Neural progenitor cell (in vitro differentiated cells): ENCODE measurements around the gene PRKCI. TPM values are rescaled to one million over a fixed set of nuclear protein-coding genes. Genes with fewer than 3 reads are reported as not detected.
"Not testable (repeated sequence)": the region's sequence is repeated elsewhere in the genome, so short reads cannot be mapped to it uniquely, and the experiment has no call there.

Experiments used
- DNase-seq: peaks from one replicate; pipeline ENCODE4 v3.0.0-alpha.2; 2016; ENCODE audit warnings: low spot score
- H2AFZ ChIP-seq: fragments of 200-600 bp; sonication (generic); replicated peaks from 2 replicates; pipeline ENCODE4 v1.6.1; 2016; ENCODE audit warnings: antibody characterized with exemption
- H3F3A ChIP-seq: fragments of 200-600 bp; sonication (generic); 2 replicates; pipeline ENCODE4 v1.6.1; 2016; ENCODE audit warnings: antibody characterized with exemption, low read depth
- H3K27ac ChIP-seq: fragments of 200-600 bp; sonication (generic); 2 replicates; pipeline ENCODE4 v1.5.1; 2016; ENCODE audit warnings: mild to moderate bottlenecking
- H3K27me3 ChIP-seq: fragments of 200-600 bp; sonication (generic); 2 replicates; pipeline ENCODE4 v1.6.1; 2016; ENCODE audit warnings: mild to moderate bottlenecking, moderate library complexity
- H3K36me3 ChIP-seq: fragments of 200-600 bp; sonication (generic); 2 replicates; pipeline ENCODE4 v1.5.1; 2016
- H3K4me1 ChIP-seq: fragments of 200-600 bp; sonication (generic); 2 replicates; pipeline ENCODE4 v1.6.1; 2016; ENCODE audit warnings: mixed run types
- H3K4me2 ChIP-seq: fragments of 200-600 bp; sonication (generic); 2 replicates; pipeline ENCODE4 v1.6.1; 2016
- H3K4me3 ChIP-seq: fragments of 200-600 bp; sonication (generic); 2 replicates; pipeline ENCODE4 v1.5.1; 2016
- H3K79me2 ChIP-seq: fragments of 200-600 bp; sonication (generic); 2 replicates; pipeline ENCODE4 v1.6.1; 2016; ENCODE audit warnings: low read depth
- H3K9ac ChIP-seq: fragments of 200-600 bp; sonication (generic); 2 replicates; pipeline ENCODE4 v1.6.1; 2016
- H3K9me3 ChIP-seq: fragments of 200-600 bp; sonication (generic); 2 replicates; pipeline ENCODE4 v1.5.1; 2016; ENCODE audit warnings: low read depth
- H4K20me1 ChIP-seq: fragments of 200-600 bp; sonication (generic); 2 replicates; pipeline ENCODE4 v1.6.1; 2016; ENCODE audit warnings: low read depth
- H3K27ac Mint-ChIP-seq: 3 replicates; pipeline ENCODE4 v1.8.0; 2021; ENCODE audit warnings: mixed read lengths
- H3K27me3 Mint-ChIP-seq: 2 replicates; pipeline ENCODE4 v1.8.0; 2022; ENCODE audit warnings: low read depth, mild to moderate bottlenecking, inconsistent platforms, moderate library complexity, mixed read lengths; ENCODE audit not compliant: insufficient read depth
- H3K36me3 Mint-ChIP-seq: 3 replicates; pipeline ENCODE4 v1.8.0; 2021; ENCODE audit warnings: mixed read lengths
- H3K4me1 Mint-ChIP-seq: 3 replicates; pipeline ENCODE4 v1.8.0; 2021; ENCODE audit warnings: mixed read lengths
- H3K4me3 Mint-ChIP-seq: 3 replicates; pipeline ENCODE4 v1.8.0; 2021; ENCODE audit warnings: mild to moderate bottlenecking, moderate library complexity, mixed read lengths
- H3K9me3 Mint-ChIP-seq: 3 replicates; pipeline ENCODE4 v1.8.0; 2020; ENCODE audit warnings: mixed read lengths
- CTCF ChIP-seq: fragments of 200-600 bp; sonication (generic); IDR thresholded peaks from 2 replicates; pipeline ENCODE4 v1.5.1; 2017; ENCODE audit warnings: antibody characterized with exemption, mild to moderate bottlenecking
- EZH2 ChIP-seq: fragments of 200-600 bp; sonication (generic); IDR thresholded peaks from 2 replicates; pipeline ENCODE4 v1.6.1; 2017; ENCODE audit warnings: antibody characterized with exemption, mild to moderate bottlenecking, moderate library complexity
- EZH2phosphoT487 ChIP-seq: fragments of 200-600 bp; sonication (generic); IDR thresholded peaks from 2 replicates; pipeline ENCODE4 v1.6.1; 2017; ENCODE audit warnings: antibody characterized with exemption
- total RNA-seq: library from RNA; depleted of rRNA; stranded (reverse); fragments of >200 nt; gene quantifications from 2 replicates; pipeline ENCODE4 v1.2.3, GENCODE V29; 2015; ENCODE audit warnings: low replicate concordance

The PRKCI gene
- total RNA-seq, 1 donor from 2014 or later = 87.8 TPM

DNA sequence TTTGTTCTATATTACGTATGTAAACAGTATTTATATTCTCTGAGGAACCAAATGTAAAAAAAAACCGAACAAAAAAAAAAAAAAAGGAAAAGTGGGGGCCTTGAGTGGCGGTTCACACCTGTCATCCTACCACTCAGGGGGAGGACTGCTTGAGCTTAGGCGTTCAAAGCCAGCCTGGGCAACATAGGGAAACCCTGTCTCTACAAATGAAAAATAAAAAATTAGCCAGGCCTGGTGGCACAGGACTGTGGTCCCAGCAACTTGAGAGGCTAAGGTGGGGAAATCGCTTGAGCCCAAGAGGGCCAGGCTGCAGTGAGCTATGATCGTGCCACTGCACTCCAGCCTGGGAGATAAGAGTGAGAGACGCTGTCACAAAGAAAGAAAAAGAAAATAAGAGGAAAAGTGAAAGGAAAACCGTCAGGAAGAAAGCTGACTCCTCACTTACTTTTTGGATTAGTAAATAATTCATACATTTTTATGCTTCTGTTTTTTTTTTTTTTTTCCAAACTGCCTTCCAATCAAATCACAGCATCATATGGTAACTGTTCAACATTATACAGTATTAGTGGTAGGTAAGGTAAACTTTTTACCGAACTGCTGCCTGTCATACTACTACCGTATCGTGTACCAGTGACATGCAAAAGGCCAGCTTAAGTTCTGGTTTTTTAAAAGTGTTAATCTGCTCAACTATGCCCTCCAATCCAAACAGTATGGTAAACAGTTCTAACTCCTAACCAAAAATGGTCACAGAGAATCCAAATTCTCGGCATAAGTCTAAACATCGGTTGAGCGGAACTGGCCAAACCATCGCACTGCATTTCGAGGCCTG, 41.9 kb upstream of the PRKCI start:
- H3K27ac ChIP-seq = no peak overlapping the region

GRCh38 chr3:170180908-170181885, 41.0 kb upstream of the PRKCI start, which contains the start of gene PHC3:
TSS of gene PHC3 (minus strand) at chr3:170181733. CDS start at chr3:170181715, 18 bp downstream.
- Histone ChIP-seq H3K4me3 (peak within 1 kb of the TSS; percentile 70), H3K4me2 (peak within 1 kb of the TSS; percentile 87), H3F3A (no peaks in the 10 kb centered on the region), H2AFZ (peak within 1 kb of the TSS; percentile 77), H3K36me3 (peaks cover 4% of the 10 kb centered on the region), H3K9ac (peak within 1 kb of the TSS; percentile 83), H3K4me1 (peaks cover 24% of the 10 kb centered on the region), H3K79me2 (peaks cover 47% of the 10 kb centered on the region), H3K9me3 (no peaks in the 10 kb centered on the region), H3K27me3 (no peaks in the 10 kb centered on the region), H4K20me1 (peaks cover 6% of the 10 kb centered on the region), H3K27ac (peak within 1 kb of the TSS; percentile 31)
- Mint-ChIP-seq H3K27me3 (peaks cover 8% of the 10 kb centered on the region), H3K27ac (peak within 1 kb of the TSS; percentile 95), H3K36me3 (peaks cover 17% of the 10 kb centered on the region), H3K9me3 (no peaks in the 10 kb centered on the region), H3K4me3 (peak within 1 kb of the TSS; percentile 99), H3K4me1 (peaks cover 22% of the 10 kb centered on the region)
- peak; percentile 96 for DNase-seq
- TF ChIP-seq EZH2phosphoT487 (no peak), CTCF (no peak), EZH2 (no peak)

More for the DNA sequence above, 41.9 kb upstream of the PRKCI start:
- H3K4me3 Mint-ChIP-seq = peak overlapping the region; percentile 99
- H3K4me1 Mint-ChIP-seq = peaks cover 22% of the 10 kb centered on the region
- no peak for DNase-seq
- Histone ChIP-seq H3K27me3 (no peaks in the 10 kb centered on the region), H3K36me3 (peaks cover 4% of the 10 kb centered on the region), H2AFZ (no peak overlapping the region), H3K79me2 (peaks cover 48% of the 10 kb centered on the region), H3K9ac (peak overlapping the region; percentile 83), H3K4me2 (peak overlapping the region; percentile 87), H3F3A (no peaks in the 10 kb centered on the region), H3K9me3 (no peaks in the 10 kb centered on the region), H4K20me1 (peaks cover 6% of the 10 kb centered on the region), H3K4me1 (peaks cover 24% of the 10 kb centered on the region), H3K4me3 (peak overlapping the region; percentile 70)
- H3K36me3 Mint-ChIP-seq = peaks cover 20% of the 10 kb centered on the region
- no peaks in the 10 kb centered on the region for H3K9me3 Mint-ChIP-seq
- peak overlapping the region; percentile 85 for H3K27ac Mint-ChIP-seq
- TF ChIP-seq EZH2 (no peak), CTCF (no peak), EZH2phosphoT487 (no peak)
- H3K27me3 Mint-ChIP-seq = peaks cover 6% of the 10 kb centered on the region

DNA sequence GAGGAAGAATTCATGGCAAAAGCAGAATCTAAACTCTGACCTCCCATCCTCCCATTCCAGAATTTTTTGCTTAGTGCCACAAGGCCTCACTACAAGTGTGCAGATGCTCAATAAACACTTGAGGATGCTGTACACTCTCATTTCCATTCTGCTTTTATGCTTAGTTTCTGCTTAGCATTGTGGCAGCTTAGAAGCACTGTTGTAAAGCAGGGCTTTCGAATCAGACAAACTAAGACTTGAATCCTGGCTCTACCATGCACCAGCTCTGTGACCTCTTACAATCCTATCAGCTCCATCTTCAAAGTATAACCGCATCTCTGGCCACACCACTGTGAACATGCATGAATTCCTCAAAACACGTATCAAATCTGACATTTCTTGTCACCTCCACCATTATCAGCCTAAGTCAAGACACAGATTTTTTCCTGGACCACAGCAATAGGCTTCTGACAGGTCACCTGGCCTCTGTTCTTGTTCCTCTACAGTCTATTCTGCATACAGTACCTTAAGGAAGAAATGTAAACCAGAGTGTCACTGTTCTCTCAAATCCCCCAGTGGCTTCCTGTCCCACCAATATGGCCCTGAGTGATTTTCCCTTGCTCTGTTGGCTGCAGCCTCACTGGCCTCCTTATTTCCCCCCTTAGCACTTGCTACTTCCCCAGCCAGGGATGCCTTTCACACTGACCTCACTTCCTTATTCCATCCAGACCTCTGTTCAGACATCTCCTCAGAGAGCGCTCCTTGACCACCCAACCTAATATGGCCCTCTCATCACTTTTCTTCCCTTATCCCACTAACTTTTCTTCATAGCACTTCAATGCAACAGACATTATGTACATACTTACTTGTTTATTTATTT, 32.6 kb upstream of the PRKCI start:
- H3K36me3 ChIP-seq = no peaks in the 10 kb centered on the region
- H2AFZ ChIP-seq = peak overlapping the region; percentile 79
- H3K27ac ChIP-seq = no peak overlapping the region
- Mint-ChIP-seq H3K27ac (no peak overlapping the region), H3K27me3 (peaks cover 4% of the 10 kb centered on the region), H3K9me3 (no peaks in the 10 kb centered on the region), H3K4me3 (no peak overlapping the region), H3K36me3 (no peaks in the 10 kb centered on the region), H3K4me1 (no peaks in the 10 kb centered on the region)
- H3K79me2 ChIP-seq = no peaks in the 10 kb centered on the region
- no peak overlapping the region for H3K9ac ChIP-seq
- H3K4me3 ChIP-seq = no peak overlapping the region
- H3K4me2 ChIP-seq = no peak overlapping the region
- H4K20me1 ChIP-seq = no peaks in the 10 kb centered on the region
- H3K4me1 ChIP-seq = no peaks in the 10 kb centered on the region
- DNase-seq = no peak
- H3K9me3 ChIP-seq = no peaks in the 10 kb centered on the region
- no peaks in the 10 kb centered on the region for H3K27me3 ChIP-seq
- TF ChIP-seq EZH2 (no peak), EZH2phosphoT487 (no peak), CTCF (no peak)
- no peaks in the 10 kb centered on the region for H3F3A ChIP-seq

DNA sequence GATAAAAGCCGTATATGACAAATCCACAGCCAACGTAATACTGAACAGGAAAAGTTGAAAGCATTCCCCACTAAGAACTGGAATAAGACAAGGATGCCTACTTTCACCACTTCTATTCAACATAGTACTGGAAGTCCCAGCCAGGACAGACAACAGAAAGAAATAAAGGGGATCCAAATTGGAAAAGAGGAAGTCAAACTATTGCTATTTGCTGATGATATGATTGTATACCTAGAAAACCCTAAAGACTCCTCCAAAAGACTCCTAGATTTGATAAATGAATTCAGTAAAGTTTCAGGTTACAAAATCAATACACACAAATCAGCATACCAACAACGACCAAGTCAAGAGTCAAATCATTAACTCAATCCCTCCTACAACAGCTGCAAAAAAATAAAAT, 26.5 kb upstream of the PRKCI start:
- not testable (repeated sequence) for H4K20me1 ChIP-seq, H3K4me1 ChIP-seq, H3K9ac ChIP-seq, H3F3A ChIP-seq, H3K36me3 ChIP-seq, H3K79me2 ChIP-seq, DNase-seq, H3K36me3 Mint-ChIP-seq, H3K4me1 Mint-ChIP-seq, H3K4me3 Mint-ChIP-seq, H3K9me3 ChIP-seq, H3K27ac Mint-ChIP-seq, H3K9me3 Mint-ChIP-seq, H3K27ac ChIP-seq, H3K27me3 ChIP-seq, H3K4me3 ChIP-seq, H3K27me3 Mint-ChIP-seq, H3K4me2 ChIP-seq
- peak overlapping the region; percentile 6 for H2AFZ ChIP-seq
